Tibial artery (tissue), 4 donors: ENCODE data around the gene EXD3.

Experiments used
- DNase-seq, 2 donors: peaks; one replicate each; pipeline ENCODE4 v3.0.0-alpha.2; 2019
- H3K27ac ChIP-seq, 2 donors: fragments of 200-600 bp; sonication (generic) in 1 of 2; 1 replicate in 1 of 2; 2 replicates in 1 of 2; pipeline ENCODE4 v1.5.1; 2018 to 2019; ENCODE audit warnings: mild to moderate bottlenecking in 1 of 2
- H3K27me3 ChIP-seq, 2 donors: fragments of 200-600 bp; sonication (generic) in 1 of 2; one replicate each; pipeline versions ENCODE4 v1.5.1 to v1.6.0; 2016 to 2019
- H3K36me3 ChIP-seq, 3 donors: fragments of 200-600 bp; sonication (generic) in 2 of 3; one replicate each; pipeline ENCODE4 v1.5.1; 2016 to 2019; ENCODE audit warnings: mild to moderate bottlenecking in 2 of 3
- H3K4me1 ChIP-seq, 4 donors: fragments of 200-600 bp; sonication (generic) in 2 of 4; 1 replicate in 3 of 4; 2 replicates in 1 of 4; pipeline ENCODE4 v1.5.1; 2016 to 2019
- H3K4me3 ChIP-seq, 2 donors: fragments of 200-600 bp; sonication (generic) in 1 of 2; 1 replicate in 1 of 2; 2 replicates in 1 of 2; pipeline ENCODE4 v1.5.1; 2018 to 2019; ENCODE audit warnings: mild to moderate bottlenecking in 2 of 2
- H3K9me3 ChIP-seq, 3 donors: fragments of 200-600 bp; sonication (generic) in 1 of 3; one replicate each; pipeline ENCODE4 v1.5.1; 2016 to 2019
- intact Hi-C: fragments of 100-400 bp; cut with DNase I; formaldehyde crosslinking; loops from one replicate; pipeline ENCODE4 v1.15.0; 2023; ENCODE audit warnings: low total_unique reads
- TF ChIP-seq, protein P1 (sequence below), 2 experiments: fragments of 200-600 bp in 1 of 2; fragments of 450-650 bp in 1 of 2; IDR thresholded peaks; one replicate each; pipeline ENCODE4 v1.5.1; 2017 to 2019; ENCODE audit warnings: antibody characterized with exemption in 2 of 2, mild to moderate bottlenecking in 1 of 2, moderate library complexity in 1 of 2

EXD3 gene

DNA sequence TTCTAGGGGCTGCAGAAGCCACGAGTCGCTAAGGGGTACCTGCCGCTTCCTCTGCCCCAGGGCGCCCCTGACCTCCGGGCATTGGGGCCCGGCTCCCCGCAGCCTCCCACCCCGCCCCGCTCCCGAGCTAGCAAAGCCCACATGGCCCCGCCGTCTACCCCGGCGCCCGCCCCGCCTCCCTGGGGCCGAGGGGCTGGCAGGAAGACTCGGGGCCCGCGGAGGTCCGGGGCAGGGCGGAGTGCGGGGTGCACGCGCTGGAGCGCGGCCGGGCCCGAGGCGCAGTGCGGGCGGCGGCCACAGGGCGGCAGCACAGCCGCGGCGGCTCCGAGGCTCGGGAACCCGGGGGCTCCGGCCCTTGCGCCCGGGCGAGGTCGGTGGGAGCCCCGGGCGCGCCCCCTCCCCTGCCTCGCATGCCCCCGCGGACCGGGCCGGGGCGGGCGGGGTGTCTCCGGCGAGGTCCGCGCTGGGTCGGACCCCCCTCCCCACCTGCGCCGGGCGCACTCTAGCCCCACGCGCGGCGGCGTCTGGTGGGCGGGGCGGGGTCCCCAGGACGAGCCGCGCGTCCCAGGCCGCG is 127.6 kb downstream of the EXD3 start:
- intact Hi-C loops: no loop called here
- Histone ChIP-seq H3K27ac (no peak overlapping the region), H3K4me1 (peaks cover 0 to 44% (median 25%) of the 10 kb centered on the region in 4 donors), H3K4me3 (peak overlapping the region; percentile 30 to 44), H3K9me3 (peaks cover 0 to 6% (median 0%) of the 10 kb centered on the region in 3 donors), H3K27me3 (peaks cover 10 to 80% of the 10 kb centered on the region in 2 donors), H3K36me3 (no peaks in the 10 kb centered on the region)
- DNase-seq: no peak
- TF ChIP-seq, protein P1, sequence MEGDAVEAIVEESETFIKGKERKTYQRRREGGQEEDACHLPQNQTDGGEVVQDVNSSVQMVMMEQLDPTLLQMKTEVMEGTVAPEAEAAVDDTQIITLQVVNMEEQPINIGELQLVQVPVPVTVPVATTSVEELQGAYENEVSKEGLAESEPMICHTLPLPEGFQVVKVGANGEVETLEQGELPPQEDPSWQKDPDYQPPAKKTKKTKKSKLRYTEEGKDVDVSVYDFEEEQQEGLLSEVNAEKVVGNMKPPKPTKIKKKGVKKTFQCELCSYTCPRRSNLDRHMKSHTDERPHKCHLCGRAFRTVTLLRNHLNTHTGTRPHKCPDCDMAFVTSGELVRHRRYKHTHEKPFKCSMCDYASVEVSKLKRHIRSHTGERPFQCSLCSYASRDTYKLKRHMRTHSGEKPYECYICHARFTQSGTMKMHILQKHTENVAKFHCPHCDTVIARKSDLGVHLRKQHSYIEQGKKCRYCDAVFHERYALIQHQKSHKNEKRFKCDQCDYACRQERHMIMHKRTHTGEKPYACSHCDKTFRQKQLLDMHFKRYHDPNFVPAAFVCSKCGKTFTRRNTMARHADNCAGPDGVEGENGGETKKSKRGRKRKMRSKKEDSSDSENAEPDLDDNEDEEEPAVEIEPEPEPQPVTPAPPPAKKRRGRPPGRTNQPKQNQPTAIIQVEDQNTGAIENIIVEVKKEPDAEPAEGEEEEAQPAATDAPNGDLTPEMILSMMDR (IDR thresholded peaks at IDR 0.05): peak; percentile 21 to 63

DNA sequence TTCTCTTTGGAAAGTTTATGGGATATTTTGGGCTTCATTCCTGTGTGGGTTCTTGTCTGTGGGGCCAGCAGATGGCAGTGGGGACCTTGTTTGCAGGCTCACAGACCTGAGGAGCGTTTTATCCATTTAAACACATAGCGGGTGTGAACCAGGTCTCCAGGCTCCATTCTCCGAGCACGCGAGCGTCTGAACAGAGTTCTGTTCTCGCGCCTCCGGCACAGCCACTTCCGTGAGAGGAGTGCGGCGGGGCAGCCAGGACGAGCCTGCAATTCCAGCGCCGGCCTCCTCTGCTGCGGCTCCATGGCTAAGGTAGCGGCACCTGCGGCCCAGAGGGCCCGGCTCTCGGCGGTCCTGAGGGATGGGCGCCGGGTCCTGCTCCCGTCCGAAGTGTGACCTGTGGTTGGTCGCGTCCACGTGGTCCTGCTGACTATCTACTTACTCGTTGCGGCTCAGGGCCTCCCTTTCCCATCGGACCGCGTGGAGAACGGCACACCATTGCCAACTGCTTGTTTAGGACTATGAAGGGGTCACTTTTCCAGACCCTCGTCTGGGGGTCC is 128.2 kb downstream of the EXD3 start:
- H3K9me3 ChIP-seq: peaks cover 0 to 6% (median 0%) of the 10 kb centered on the region in 3 donors
- DNase-seq: no peak
- H3K27ac ChIP-seq: no peak overlapping the region
- H3K36me3 ChIP-seq: no peaks in the 10 kb centered on the region
- H3K4me1 ChIP-seq: peaks cover 0 to 40% (median 25%) of the 10 kb centered on the region in 4 donors
- TF ChIP-seq, protein P1 (IDR thresholded peaks at IDR 0.05): no peak
- intact Hi-C loops: no loop called here
- H3K4me3 ChIP-seq: peak overlapping the region; percentile 12 to 44
- H3K27me3 ChIP-seq: peaks cover 6 to 77% of the 10 kb centered on the region in 2 donors

DNA sequence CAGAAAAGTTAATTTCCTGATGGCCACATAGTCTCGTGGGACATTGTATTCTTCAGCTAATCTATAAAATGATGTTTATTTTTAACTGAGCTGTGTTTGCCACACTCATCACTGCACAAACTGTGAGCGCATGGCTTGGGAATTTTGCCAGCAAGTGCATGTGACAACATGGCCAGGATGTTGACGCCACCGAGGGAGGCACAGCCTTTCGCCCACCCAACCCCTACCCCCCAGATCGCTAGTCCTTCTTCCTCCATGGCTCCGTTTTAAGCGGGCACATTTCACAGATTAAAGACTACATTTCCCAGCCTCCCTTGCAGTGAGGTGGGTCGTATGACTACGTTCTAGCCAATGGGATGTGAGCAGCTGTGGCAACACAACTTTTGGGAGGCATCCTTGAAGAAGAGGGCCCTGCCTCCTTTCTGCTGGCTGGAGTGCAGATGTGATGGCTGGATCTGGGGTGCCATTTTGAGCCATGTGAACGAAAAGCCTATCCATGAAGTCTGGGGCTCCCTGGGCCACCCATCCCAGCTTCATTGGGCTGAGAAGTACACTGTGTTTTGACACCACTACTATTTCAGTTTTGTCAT is 128.8 kb downstream of the EXD3 start:
- Histone ChIP-seq H3K4me1 (peaks cover 0 to 37% (median 24%) of the 10 kb centered on the region in 4 donors), H3K36me3 (no peaks in the 10 kb centered on the region), H3K9me3 (peaks cover 0 to 6% (median 0%) of the 10 kb centered on the region in 3 donors), H3K27me3 (peaks cover 5 to 71% of the 10 kb centered on the region in 2 donors), H3K4me3 (no peak overlapping the region), H3K27ac (no peak overlapping the region)
- intact Hi-C loops: no loop called here
- no peak for DNase-seq
- TF ChIP-seq, protein P1 (IDR thresholded peaks at IDR 0.05): no peak

DNA sequence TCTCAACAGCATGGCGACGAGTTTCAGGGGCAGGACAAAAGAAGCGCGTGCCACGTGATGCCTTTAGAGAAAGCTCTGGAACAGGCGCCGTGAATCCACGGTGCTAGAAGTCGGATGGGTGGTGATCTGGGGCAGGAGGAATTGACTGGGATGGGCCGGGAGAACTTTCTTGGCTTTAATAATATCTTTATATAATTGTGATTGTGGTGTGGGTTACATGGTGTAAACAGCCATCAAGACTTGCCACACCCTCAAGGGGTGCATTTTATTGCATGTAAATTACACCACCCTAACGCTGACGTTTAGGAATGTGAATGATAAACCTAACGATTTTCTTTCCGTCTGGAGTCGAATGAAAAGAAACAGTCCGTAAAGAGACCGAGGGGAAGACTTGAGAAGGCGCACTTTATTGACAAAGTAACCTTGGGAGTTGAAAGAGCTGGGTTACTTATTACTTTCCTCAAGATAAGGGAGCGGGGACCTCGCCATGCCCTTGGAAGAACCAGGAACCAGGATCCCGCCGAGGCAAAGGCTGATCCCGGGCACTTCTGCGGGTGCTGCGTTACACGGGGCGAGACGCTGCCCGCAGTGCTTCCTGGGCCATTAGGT is 129.4 kb downstream of the EXD3 start:
- Histone ChIP-seq H3K9me3 (peaks cover 0 to 6% (median 0%) of the 10 kb centered on the region in 3 donors), H3K36me3 (no peaks in the 10 kb centered on the region), H3K27ac (no peak overlapping the region), H3K4me1 (peaks cover 0 to 31% (median 21%) of the 10 kb centered on the region in 4 donors), H3K4me3 (no peak overlapping the region), H3K27me3 (peaks cover 0 to 65% of the 10 kb centered on the region in 2 donors)
- intact Hi-C loops: no loop called here
- TF ChIP-seq, protein P1 (IDR thresholded peaks at IDR 0.05): no peak
- DNase-seq: no peak

DNA sequence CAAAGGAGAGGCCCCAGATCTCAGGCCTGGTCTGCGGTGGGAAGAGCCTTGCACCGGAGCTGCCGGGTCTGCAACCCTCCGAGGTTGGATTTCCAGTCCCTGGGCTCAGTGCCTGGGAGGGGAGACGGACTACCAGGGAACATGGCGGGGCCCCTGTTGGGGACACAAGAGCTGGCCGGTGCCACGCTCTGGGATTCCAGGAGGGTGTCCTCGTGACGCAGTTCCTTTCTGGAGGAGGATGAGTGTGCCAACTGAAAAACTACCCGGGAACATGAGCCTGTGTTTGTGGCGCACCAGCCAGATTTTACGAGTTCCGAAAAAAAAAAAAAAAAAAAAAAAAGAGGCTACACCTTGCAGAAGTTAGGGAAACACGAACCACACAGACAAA is 129.9 kb downstream of the EXD3 start:
- Histone ChIP-seq H3K27me3 (peaks cover 0 to 60% of the 10 kb centered on the region in 2 donors), H3K27ac (no peak overlapping the region), H3K4me1 (peaks cover 0 to 27% (median 21%) of the 10 kb centered on the region in 4 donors), H3K36me3 (no peaks in the 10 kb centered on the region), H3K4me3 (no peak overlapping the region), H3K9me3 (peaks cover 0 to 6% (median 0%) of the 10 kb centered on the region in 3 donors)
- no peak for DNase-seq
- TF ChIP-seq, protein P1 (IDR thresholded peaks at IDR 0.05): no peak
- intact Hi-C loops: no loop called here
